Measurements from ENCODE around the gene SLC9A9.

DNA sequence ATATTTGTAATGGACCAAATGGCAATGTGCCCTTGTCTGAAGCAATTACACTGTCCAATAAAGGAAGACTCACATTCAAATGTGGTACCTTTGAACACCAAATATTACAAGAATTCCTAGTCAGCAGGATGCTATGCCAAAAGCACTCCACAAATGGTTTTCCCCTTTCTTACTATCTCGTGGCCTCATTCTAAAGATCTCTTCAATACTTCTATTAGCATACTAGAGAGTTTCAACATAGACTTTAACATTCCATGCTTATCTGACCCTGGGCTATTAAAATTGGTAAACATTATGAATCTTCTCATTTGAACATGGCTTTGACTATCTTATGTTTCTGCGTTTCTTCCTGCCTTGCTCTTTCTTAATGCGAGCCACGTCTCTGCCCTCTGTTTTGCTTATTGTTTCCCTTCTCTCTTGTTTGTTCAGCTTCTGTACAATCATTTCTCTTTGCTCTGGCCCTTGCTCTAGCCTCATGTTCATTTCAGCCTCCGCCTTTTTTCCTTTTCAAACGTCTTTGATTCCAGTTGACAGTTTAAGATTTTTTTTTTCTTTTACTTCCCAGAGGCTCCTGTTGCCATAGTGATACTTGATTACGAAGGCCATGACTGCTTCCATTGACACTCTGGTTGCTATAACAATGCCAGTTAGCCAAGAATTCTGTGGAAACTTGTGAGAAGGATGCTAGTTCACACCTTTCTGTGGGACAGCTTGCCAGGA lies 49.5 kb upstream of the SLC9A9 start:
- TF ChIP-seq FOXK2 (IDR thresholded peaks at IDR 0.05) (no peak), PAX8 (IDR thresholded peaks at IDR 0.05) (no peak)
